ENCODE data around the gene ZNHIT3. TPM values are rescaled to one million over a fixed set of nuclear protein-coding genes. Genes with fewer than 3 reads are reported as not detected.

Gene ZNHIT3
- total and polyA plus RNA-seq, 2 of the 4 experiments (the other 2 are of a cell fraction): 27.8 to 52.3 TPM

DNA sequence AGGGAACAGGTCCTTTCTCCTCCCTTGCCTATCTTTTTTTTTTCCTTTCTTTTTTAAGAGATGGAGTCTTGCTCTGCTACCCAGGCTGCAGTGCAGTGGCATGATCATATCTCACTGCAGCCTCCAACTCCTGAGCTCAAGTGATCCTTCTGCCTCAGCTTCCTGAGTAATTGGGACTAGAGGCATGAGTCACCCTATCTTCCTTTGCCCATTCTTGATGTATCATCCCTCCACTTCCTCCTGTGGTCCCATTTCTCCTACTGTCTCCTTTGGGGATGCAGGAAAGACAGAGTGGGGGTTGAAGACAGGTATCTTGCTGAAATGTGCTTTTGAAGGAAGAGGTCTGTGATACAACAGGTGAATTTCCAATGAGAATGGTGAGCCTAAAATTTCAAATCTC, 42.6 kb downstream of the ZNHIT3 start:
- no peak overlapping the region for H3K18ac ChIP-seq (ENCODE audit: low read depth, low read length)
- DNase-seq (peak; percentile 75), ATAC-seq (ENCODE audit: low read depth) (peak; percentile 59)
- no peak overlapping the region for H2BK15ac ChIP-seq (ENCODE audit: low read depth, low read length)
- peak overlapping the region; percentile 16; the same call in 1 of the 2 replicates for H3K4ac ChIP-seq (ENCODE audit: low read depth, low read length)
- H3K23ac ChIP-seq (ENCODE audit: low read depth, low read length): 0 out of 2 replicates have a peak overlapping the region, but pooled peaks have one; percentile 43
- dilution Hi-C loops (cut with HindIII; ENCODE audit: low sequenced_read_pairs, unreplicated experiment) (no loop called here), in situ Hi-C loops (cut with MboI; ENCODE audit: low sequenced_read_pairs) (no loop called here), intact Hi-C loops (cut with micrococcal nuclease) (no loop called here)
- H3K9me1 ChIP-seq (ENCODE audit: insufficient read depth, low read length): peaks cover 21% of the 10 kb centered on the region; the same call in 1 of the 2 replicates
- peak overlapping the region; percentile 15 for H2BK5ac ChIP-seq (ENCODE audit: low read depth, low read length, poor library complexity, severe bottlenecking)
- ChIA-PET CTCF (interaction anchor here (1.3 kb wide), 1 partner anchor 9 kb away, joined by 3 read pairs; no protein-coding TSS in a partner anchor), POLR2A (ENCODE audit: unreplicated experiment) (no interaction called here)
- peak overlapping the region; percentile 30; the same call in 1 of the 2 replicates for H3K14ac ChIP-seq (replicated peaks; ENCODE audit: low read depth, low read length)
- peaks cover 40% of the 10 kb centered on the region for H3K36me3 ChIP-seq (ENCODE audit: control insufficient read depth, insufficient read depth, low read length)
- H3K9ac ChIP-seq (ENCODE audit: low read depth, low read length): no peak overlapping the region
- peak overlapping the region; percentile 34 for H2AFZ ChIP-seq (replicated peaks; ENCODE audit: low read length, poor library complexity)
- no peaks in the 10 kb centered on the region for H3K27me3 ChIP-seq (ENCODE audit: control insufficient read depth, insufficient read depth, low read length)
- no TSS peak for BruUV-seq (replicated peaks)
- H2BK20ac ChIP-seq (ENCODE audit: low read depth, low read length): no peak overlapping the region
- no peak overlapping the region for H2AK9ac ChIP-seq (replicated peaks; ENCODE audit: low read depth, low read length, poor library complexity)
- no peak overlapping the region for H2AK5ac ChIP-seq (ENCODE audit: low read depth, low read length)
- H3K9me3 ChIP-seq (ENCODE audit: control insufficient read depth, insufficient read depth, low read length): no peaks in the 10 kb centered on the region
- H3K4me1 ChIP-seq (ENCODE audit: control insufficient read depth, insufficient read depth, low read length): peaks cover 4% of the 10 kb centered on the region
- no peak overlapping the region for H4K91ac ChIP-seq (ENCODE audit: insufficient read depth, low read depth, low read length)
- no peak overlapping the region for H3K27ac ChIP-seq (ENCODE audit: insufficient read depth, low read length)
- no peak overlapping the region for H3K4me3 ChIP-seq (ENCODE audit: insufficient read depth, low read depth, low read length)
- H2BK120ac ChIP-seq (ENCODE audit: low read depth, low read length): no peak overlapping the region
- H3K79me1 ChIP-seq (ENCODE audit: low read depth in 1 of 2, low read length in 2 of 2): peaks cover 24 to 49% of the 10 kb centered on the region in 2 experiments
- no peak overlapping the region for H3K4me2 ChIP-seq (ENCODE audit: low read depth, low read length)
- no peak overlapping the region for H4K5ac ChIP-seq (ENCODE audit: low read depth, low read length)
- TF ChIP-seq CEBPB (IDR thresholded peaks at IDR 0.05; ENCODE audit: low read depth, low read length) (no peak), BHLHE40 (IDR thresholded peaks at IDR 0.05; ENCODE audit: low read depth, low read length) (peak; percentile 17; the same call in 1 of the 2 replicates), FOS (IDR thresholded peaks at IDR 0.05; ENCODE audit: low read depth, low read length) (peak; percentile 75), MXI1 (IDR thresholded peaks at IDR 0.05; ENCODE audit: borderline replicate concordance, low read depth, low read length) (no peak), RCOR1 (IDR thresholded peaks at IDR 0.05; ENCODE audit: insufficient replicate concordance, low read length) (peak; percentile 32), RFX5 (IDR thresholded peaks at IDR 0.05; ENCODE audit: low read depth, low read length) (no peak), SMC3 (IDR thresholded peaks at IDR 0.05; ENCODE audit: low read depth, low read length) (no peak)
- TF ChIP-seq, protein P1, sequence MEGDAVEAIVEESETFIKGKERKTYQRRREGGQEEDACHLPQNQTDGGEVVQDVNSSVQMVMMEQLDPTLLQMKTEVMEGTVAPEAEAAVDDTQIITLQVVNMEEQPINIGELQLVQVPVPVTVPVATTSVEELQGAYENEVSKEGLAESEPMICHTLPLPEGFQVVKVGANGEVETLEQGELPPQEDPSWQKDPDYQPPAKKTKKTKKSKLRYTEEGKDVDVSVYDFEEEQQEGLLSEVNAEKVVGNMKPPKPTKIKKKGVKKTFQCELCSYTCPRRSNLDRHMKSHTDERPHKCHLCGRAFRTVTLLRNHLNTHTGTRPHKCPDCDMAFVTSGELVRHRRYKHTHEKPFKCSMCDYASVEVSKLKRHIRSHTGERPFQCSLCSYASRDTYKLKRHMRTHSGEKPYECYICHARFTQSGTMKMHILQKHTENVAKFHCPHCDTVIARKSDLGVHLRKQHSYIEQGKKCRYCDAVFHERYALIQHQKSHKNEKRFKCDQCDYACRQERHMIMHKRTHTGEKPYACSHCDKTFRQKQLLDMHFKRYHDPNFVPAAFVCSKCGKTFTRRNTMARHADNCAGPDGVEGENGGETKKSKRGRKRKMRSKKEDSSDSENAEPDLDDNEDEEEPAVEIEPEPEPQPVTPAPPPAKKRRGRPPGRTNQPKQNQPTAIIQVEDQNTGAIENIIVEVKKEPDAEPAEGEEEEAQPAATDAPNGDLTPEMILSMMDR (conservative IDR thresholded peaks at IDR 0.05; ENCODE audit: low read depth, low read length): no peak
- TF ChIP-seq, protein P2, sequence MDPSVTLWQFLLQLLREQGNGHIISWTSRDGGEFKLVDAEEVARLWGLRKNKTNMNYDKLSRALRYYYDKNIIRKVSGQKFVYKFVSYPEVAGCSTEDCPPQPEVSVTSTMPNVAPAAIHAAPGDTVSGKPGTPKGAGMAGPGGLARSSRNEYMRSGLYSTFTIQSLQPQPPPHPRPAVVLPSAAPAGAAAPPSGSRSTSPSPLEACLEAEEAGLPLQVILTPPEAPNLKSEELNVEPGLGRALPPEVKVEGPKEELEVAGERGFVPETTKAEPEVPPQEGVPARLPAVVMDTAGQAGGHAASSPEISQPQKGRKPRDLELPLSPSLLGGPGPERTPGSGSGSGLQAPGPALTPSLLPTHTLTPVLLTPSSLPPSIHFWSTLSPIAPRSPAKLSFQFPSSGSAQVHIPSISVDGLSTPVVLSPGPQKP (IDR thresholded peaks at IDR 0.05; ENCODE audit: borderline replicate concordance, low read depth, low read length): no peak
- H4K8ac ChIP-seq (ENCODE audit: low read depth in 2 of 2, low read length in 2 of 2): no peak overlapping the region
- H4K20me1 ChIP-seq (ENCODE audit: insufficient read depth, low read length): peaks cover 6% of the 10 kb centered on the region
- no peak overlapping the region for H3K56ac ChIP-seq (ENCODE audit: extremely low read depth, insufficient read depth, low read length)

All from IMR-90 (cell line).